Fibroblast of skin of left biceps (primary cell): ENCODE results near the gene MRM3.
A peak's percentile ranks its signal among the peaks of the same experiment; 100 is the strongest.
"Not testable (repeated sequence)": the region's sequence is repeated elsewhere in the genome, so short reads cannot be mapped to it uniquely, and the experiment has no call there.

Source experiments
- DNase-seq, 2 experiments: peaks; one replicate each; pipeline ENCODE4 v3.0.0-alpha.2; 2013; ENCODE audit warnings: low read depth in 2 of 2

The MRM3 gene

GRCh38 chr17:781805-782731, at the start of gene MRM3, which contains the start of gene GLOD4:
MRM3 (plus strand) TSS chr17:782353; CDS start chr17:782379, 26 bp downstream.
GLOD4 (minus strand) TSS chr17:782280; CDS start chr17:782255, 25 bp downstream.
- DNase-seq = peak; percentile 61 to 64

- no peak for DNase-seq
Observed at GRCh38 chr17:732902-733720, 49.0 kb upstream of the MRM3 start.

GRCh38 chr17:733743-734142, 48.4 kb upstream of the MRM3 start:
- no peak for DNase-seq

GRCh38 chr17:737561-738113, 44.5 kb upstream of the MRM3 start:
- no peak for DNase-seq

- DNase-seq = no peak
Observed at GRCh38 chr17:740240-741017, 41.7 kb upstream of the MRM3 start.

GRCh38 chr17:742147-742793, 39.9 kb upstream of the MRM3 start:
- no peak for DNase-seq

GRCh38 chr17:743139-743538, 39.0 kb upstream of the MRM3 start:
- DNase-seq = no peak

GRCh38 chr17:744937-745336, 37.2 kb upstream of the MRM3 start:
- DNase-seq = no peak

- DNase-seq = no peak
Observed at GRCh38 chr17:745406-745805, 36.7 kb upstream of the MRM3 start.

- no peak for DNase-seq
Observed at GRCh38 chr17:746181-746580, 36.0 kb upstream of the MRM3 start.

- no peak for DNase-seq
Observed at GRCh38 chr17:746783-747629, 35.1 kb upstream of the MRM3 start.

GRCh38 chr17:748604-749003, 33.5 kb upstream of the MRM3 start:
- not testable (repeated sequence) for DNase-seq

GRCh38 chr17:749359-749758, 32.8 kb upstream of the MRM3 start:
- not testable (repeated sequence) for DNase-seq

GRCh38 chr17:750431-751037, 31.6 kb upstream of the MRM3 start:
- DNase-seq = no peak

GRCh38 chr17:751269-752001, 30.7 kb upstream of the MRM3 start:
- no peak for DNase-seq

GRCh38 chr17:752002-752619, 30.0 kb upstream of the MRM3 start, which contains the start of gene GEMIN4:
GEMIN4 (minus strand) TSS chr17:752264; CDS start chr17:752142, 122 bp downstream.
- peak; percentile 68 for DNase-seq

- peak in 1 of 2 experiments; percentile 28 for DNase-seq
Observed at GRCh38 chr17:752620-753219, 29.4 kb upstream of the MRM3 start.

- no peak for DNase-seq
Observed at GRCh38 chr17:753418-753817, 28.7 kb upstream of the MRM3 start.
